Karpas-422 (cell line): ENCODE results near the gene BRD2. TPM values are rescaled to one million over a fixed set of nuclear protein-coding genes. Genes with fewer than 3 reads are reported as not detected.
A peak's percentile ranks its signal among the peaks of the same experiment; 100 is the strongest.

ENCODE experiments used
- DNase-seq: peaks from one replicate; pipeline ENCODE4 v3.0.0-alpha.2; 2015
- H2AFZ ChIP-seq: fragments of 200-600 bp; sonication (generic); 2 replicates; pipeline ENCODE4 v1.6.1; 2014; ENCODE audit warnings: antibody characterized with exemption, low read length, mixed read lengths
- H3K27ac ChIP-seq: fragments of 200-600 bp; sonication (generic); 2 replicates; pipeline ENCODE4 v1.5.1; 2014; ENCODE audit warnings: mild to moderate bottlenecking, low read length, moderate library complexity
- H3K27me3 ChIP-seq: fragments of 200-600 bp; sonication (generic); 2 replicates; pipeline ENCODE4 v1.6.1; 2014; ENCODE audit warnings: low read length, mixed read lengths
- H3K36me3 ChIP-seq: fragments of 200-600 bp; sonication (generic); 2 replicates; pipeline ENCODE4 v1.6.1; 2014; ENCODE audit warnings: low read length, mixed read lengths; ENCODE audit not compliant: insufficient read depth
- H3K4me1 ChIP-seq: fragments of 200-600 bp; sonication (generic); 2 replicates; pipeline ENCODE4 v1.6.1; 2014; ENCODE audit warnings: mild to moderate bottlenecking, low read length, mixed read lengths
- H3K4me2 ChIP-seq: fragments of 200-600 bp; sonication (generic); 2 replicates; pipeline ENCODE4 v1.6.1; 2014; ENCODE audit warnings: low read length, low read depth, mild to moderate bottlenecking; ENCODE audit not compliant: poor library complexity, severe bottlenecking
- H3K4me3 ChIP-seq: fragments of 200-600 bp; sonication (generic); 2 replicates; pipeline ENCODE4 v1.5.1; 2014; ENCODE audit warnings: mild to moderate bottlenecking, antibody characterized with exemption, low read length, mixed read lengths
- H3K79me2 ChIP-seq: fragments of 200-600 bp; sonication (generic); 2 replicates; pipeline ENCODE4 v1.6.1; 2014; ENCODE audit warnings: mild to moderate bottlenecking, low read length, mixed read lengths
- H3K9ac ChIP-seq: fragments of 200-600 bp; sonication (generic); 2 replicates; pipeline ENCODE4 v1.6.0; 2014; ENCODE audit warnings: low read length
- H3K9me2 ChIP-seq: fragments of 200-600 bp; sonication (generic), shearing (Covaris generic); replicated peaks from 2 replicates; pipeline ENCODE4 v1.6.0; 2014; ENCODE audit warnings: mild to moderate bottlenecking, low read length, moderate library complexity; ENCODE audit not compliant: insufficient read depth
- H3K9me3 ChIP-seq: fragments of 300-700, 200-600 bp; sonication (generic); 2 replicates; pipeline ENCODE4 v1.6.1; 2014; ENCODE audit warnings: low read length, mixed read lengths
- H4K20me1 ChIP-seq: fragments of 200-600 bp; sonication (generic); 2 replicates; pipeline ENCODE4 v1.6.1; 2014; ENCODE audit warnings: mild to moderate bottlenecking, antibody characterized with exemption, low read length, low read depth; ENCODE audit not compliant: insufficient read depth
- total RNA-seq: library from RNA; depleted of rRNA; stranded (reverse); fragments of >200 nt; shearing (Covaris generic); gene quantifications from 2 replicates; pipeline ENCODE4 v1.2.3, GENCODE V29; 2014; ENCODE audit warnings: low replicate concordance; rRNA removed

BRD2 gene
- total RNA-seq = 201 and 221 TPM in 2 replicates

DNA sequence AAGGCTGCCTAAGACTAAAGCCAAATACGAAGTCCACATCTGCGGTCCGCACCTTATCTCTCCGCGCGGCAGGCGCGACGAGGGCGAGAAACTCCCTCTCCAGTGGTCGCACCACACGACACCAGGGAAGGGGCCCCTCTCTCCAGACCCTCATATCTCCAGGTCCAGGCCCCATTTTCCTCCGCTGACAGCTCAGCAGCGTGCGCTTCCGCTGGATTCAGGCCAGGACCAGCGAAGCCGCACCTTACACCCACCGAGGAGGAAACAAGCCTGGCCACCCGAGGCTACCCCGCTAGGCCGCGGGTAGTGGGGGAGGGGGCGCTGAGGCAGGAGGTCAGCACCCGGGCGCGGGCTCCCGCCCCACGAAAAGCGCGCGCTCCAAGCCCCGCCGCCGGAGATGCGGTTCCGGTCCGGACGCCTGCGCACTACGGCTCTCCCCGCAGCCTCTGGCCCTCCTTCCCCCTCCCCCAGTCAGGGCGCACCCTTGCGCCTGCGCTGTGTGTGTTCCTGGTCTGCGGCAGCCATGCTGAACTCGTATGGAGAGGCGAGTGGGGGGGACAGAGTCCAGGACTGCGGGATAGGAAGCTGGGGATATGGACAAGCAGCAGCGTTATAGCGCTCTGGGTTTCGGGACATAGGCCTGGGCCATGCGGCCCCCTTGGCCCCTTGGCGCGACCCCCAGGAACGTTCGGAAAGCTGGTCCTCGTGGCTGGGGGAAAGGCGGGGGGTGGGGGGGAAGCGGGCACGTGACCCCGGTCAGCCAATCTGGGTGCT is at the start of gene BRD2:
BRD2 (plus strand) TSS at position 502 of the 774 bp plus-strand sequence. CDS start 4,305 bp downstream, outside the sequence.
- Histone ChIP-seq H3K27ac (peak within 1 kb of the TSS; percentile 100), H4K20me1 (peaks cover 12% of the 10 kb centered on the region), H3K9me3 (no peaks in the 10 kb centered on the region), H2AFZ (no peak within 1 kb of the TSS), H3K4me3 (peak within 1 kb of the TSS; percentile 89), H3K9me2 (no peaks in the 10 kb centered on the region), H3K9ac (peak within 1 kb of the TSS; percentile 99), H3K27me3 (no peaks in the 10 kb centered on the region), H3K4me2 (peak within 1 kb of the TSS; percentile 97), H3K79me2 (peaks cover 41% of the 10 kb centered on the region), H3K36me3 (peaks cover 16% of the 10 kb centered on the region), H3K4me1 (peaks cover 54% of the 10 kb centered on the region)
- peak; percentile 99 for DNase-seq

DNA sequence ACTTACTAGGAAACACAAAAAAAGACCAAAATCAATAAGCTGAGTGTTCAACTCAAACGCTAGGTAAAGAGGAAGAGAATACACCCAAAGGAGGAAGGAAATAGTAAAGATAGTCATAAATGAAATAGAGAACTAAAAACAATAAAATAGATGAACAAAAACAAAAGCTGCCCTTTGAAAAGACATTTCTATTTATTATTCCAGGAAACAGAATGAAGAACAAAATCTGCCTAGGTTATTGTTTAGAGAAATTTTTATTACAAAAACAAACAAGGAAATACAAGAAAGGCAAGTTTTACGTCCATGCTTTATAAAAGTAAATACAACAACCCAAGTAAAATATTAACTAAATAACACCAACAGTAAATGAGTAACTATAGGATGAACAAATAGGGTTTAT is 47.7 kb upstream of the BRD2 start:
- Histone ChIP-seq H3K27ac (no peak overlapping the region), H3K36me3 (no peaks in the 10 kb centered on the region), H3K9me2 (no peaks in the 10 kb centered on the region), H3K9me3 (no peaks in the 10 kb centered on the region), H3K4me2 (no peak overlapping the region), H3K4me3 (no peak overlapping the region), H3K79me2 (no peaks in the 10 kb centered on the region), H2AFZ (no peak overlapping the region), H4K20me1 (no peaks in the 10 kb centered on the region), H3K9ac (no peak overlapping the region), H3K27me3 (no peaks in the 10 kb centered on the region), H3K4me1 (no peaks in the 10 kb centered on the region; the same call in 1 of the 2 replicates)
- DNase-seq = no peak

DNA sequence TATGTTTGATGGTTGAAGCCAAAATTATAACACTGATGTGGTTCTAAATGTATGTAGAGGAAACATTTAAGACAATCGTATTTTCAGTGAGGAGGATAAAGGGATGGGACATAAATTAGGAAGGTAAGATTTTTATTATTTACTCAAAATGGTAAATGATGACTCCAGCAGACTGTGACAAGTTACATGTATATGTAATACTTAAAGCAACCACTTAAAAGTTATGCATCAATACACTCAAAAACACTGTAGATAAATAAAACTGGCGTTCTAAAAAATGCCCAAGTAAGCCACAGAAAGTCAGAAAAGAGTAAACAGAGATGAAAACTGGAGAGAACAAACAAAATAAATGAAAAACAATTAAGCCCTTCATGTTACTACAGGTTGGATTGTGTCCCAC is 46.3 kb upstream of the BRD2 start:
- Histone ChIP-seq H4K20me1 (no peaks in the 10 kb centered on the region), H3K27ac (no peak overlapping the region), H3K36me3 (no peaks in the 10 kb centered on the region), H3K9me2 (no peaks in the 10 kb centered on the region), H3K79me2 (no peaks in the 10 kb centered on the region), H3K9ac (no peak overlapping the region), H3K4me2 (no peak overlapping the region), H3K27me3 (no peaks in the 10 kb centered on the region), H3K4me3 (no peak overlapping the region), H3K9me3 (no peaks in the 10 kb centered on the region), H3K4me1 (no peaks in the 10 kb centered on the region; the same call in 1 of the 2 replicates), H2AFZ (no peak overlapping the region)
- DNase-seq = no peak

DNA sequence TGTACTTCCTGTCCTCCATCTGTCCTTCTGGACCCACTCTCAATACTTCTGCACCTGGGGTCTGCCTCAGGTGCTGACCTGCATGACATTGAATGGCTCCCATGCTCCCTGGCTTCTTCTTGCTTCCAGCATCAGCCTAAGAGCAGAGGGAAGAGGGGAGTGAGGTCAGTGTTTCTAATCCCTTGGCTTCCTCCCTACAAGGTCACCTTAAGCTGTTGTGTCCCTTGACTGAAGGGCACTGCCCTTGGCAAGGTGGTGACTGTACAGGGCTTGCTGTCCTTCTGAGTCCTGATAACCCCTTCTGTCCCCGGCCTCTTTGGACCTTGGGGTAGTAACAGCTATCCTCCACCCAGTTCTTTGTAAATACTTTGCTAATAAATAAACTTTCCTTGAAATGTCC is 37.2 kb upstream of the BRD2 start:
- H3K36me3 ChIP-seq = no peaks in the 10 kb centered on the region
- H3K79me2 ChIP-seq = no peaks in the 10 kb centered on the region
- H3K27ac ChIP-seq = no peak overlapping the region
- H3K9ac ChIP-seq = no peak overlapping the region
- H2AFZ ChIP-seq = no peak overlapping the region
- no peaks in the 10 kb centered on the region for H4K20me1 ChIP-seq
- DNase-seq = no peak
- H3K9me3 ChIP-seq = no peaks in the 10 kb centered on the region
- H3K27me3 ChIP-seq = no peaks in the 10 kb centered on the region
- H3K9me2 ChIP-seq = no peaks in the 10 kb centered on the region
- H3K4me1 ChIP-seq = no peaks in the 10 kb centered on the region
- no peak overlapping the region for H3K4me2 ChIP-seq
- no peak overlapping the region for H3K4me3 ChIP-seq

DNA sequence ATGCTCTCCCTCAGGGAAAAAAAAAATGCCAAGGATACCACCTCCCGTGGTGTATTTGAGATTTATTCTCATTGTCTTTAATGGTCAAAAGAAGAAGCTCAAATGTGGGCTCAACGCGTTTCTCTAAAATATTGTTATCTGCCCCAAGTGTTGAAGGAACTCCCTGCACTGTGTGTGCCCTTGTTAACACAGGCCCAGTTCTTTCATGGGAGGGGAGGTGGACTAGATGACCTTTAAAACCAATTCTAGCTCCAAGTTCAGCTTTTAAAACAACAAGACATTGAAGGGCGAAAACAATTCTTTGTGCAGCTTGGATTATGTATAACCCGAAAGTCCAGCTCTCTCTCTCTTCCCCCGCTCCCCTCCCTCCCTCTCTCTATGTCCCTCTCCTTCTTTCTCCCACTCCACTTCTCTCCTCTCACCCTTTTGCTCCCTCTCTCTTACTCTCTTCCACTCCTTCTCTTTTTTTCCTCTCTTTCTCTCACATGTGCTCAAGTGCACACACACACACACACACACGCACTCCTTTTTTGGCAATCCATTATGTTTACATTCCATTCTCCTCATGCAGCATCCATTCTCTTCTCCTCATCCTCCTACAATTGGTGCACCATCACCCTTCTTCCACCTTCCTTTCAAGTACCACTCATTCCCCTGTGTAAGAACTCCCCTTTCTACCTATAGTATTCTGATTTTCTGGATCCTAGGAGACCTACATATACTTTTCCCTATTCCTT is 36.1 kb upstream of the BRD2 start:
- Histone ChIP-seq H3K4me3 (no peak overlapping the region), H3K27me3 (no peaks in the 10 kb centered on the region), H3K4me2 (no peak overlapping the region), H3K36me3 (no peaks in the 10 kb centered on the region), H3K9me3 (no peaks in the 10 kb centered on the region), H3K9me2 (no peaks in the 10 kb centered on the region), H3K27ac (no peak overlapping the region), H2AFZ (no peak overlapping the region), H3K79me2 (no peaks in the 10 kb centered on the region), H3K9ac (no peak overlapping the region), H3K4me1 (no peaks in the 10 kb centered on the region), H4K20me1 (no peaks in the 10 kb centered on the region)
- no peak for DNase-seq

DNA sequence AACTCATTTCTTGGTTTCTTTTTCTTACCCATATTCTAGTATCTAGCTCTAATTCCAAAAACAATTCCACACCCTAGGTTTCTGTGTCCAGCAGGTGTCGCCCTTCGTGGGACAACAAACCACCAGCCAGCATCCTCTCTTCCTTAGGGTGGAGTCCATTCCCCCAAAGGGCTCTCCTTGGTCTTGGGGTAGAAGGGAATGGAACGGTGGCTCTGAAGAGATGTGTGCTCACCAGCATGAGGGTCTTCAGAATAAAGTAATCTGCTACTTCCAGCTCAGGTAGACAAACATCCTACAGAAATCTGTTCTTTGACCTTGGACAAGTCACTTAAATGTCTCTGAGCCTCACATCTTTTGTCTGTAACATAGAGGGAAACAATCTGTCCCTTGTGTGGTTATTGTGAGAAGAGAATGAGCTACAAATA is 34.7 kb upstream of the BRD2 start:
- Histone ChIP-seq H3K27ac (no peak overlapping the region), H3K4me2 (no peak overlapping the region), H4K20me1 (no peaks in the 10 kb centered on the region), H3K4me3 (no peak overlapping the region), H3K36me3 (peaks cover 13% of the 10 kb centered on the region), H3K27me3 (no peaks in the 10 kb centered on the region), H3K4me1 (peaks cover 3% of the 10 kb centered on the region), H3K9me3 (no peaks in the 10 kb centered on the region), H3K9ac (no peak overlapping the region), H2AFZ (no peak overlapping the region), H3K79me2 (no peaks in the 10 kb centered on the region), H3K9me2 (no peaks in the 10 kb centered on the region)
- DNase-seq = peak; percentile 89

DNA sequence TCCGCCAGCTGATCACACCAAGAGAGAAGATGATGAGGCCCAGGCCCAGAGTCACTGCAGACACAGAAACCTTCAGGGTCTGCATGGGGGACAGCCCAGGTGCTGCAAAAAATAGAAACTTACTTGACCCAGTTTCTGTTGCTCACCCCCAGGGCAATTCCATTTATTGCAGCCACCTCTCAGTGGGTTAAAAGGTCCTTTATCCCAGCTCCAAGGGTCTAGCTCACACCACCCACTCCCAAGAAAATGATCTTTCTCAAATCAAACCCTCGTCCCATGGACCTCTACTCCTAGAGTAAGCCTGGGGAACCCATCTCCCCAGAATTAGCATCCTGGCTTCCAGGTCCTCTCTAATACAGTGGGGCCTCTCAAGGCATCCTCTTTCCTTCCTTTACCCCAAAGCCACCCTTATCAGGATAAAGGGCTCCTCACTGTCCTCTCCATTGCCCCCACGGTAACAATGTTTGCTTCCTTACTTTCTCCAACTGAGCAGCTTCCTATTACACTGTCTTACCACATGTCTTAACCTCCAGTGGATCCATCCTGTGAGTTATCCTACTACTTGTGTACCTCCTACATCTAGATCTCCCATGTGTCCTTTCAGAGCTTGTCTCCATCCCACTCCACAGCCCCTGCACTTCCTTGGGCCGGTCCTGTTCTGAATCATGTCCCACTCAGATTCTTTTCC is 32.7 kb upstream of the BRD2 start:
- no peaks in the 10 kb centered on the region for H4K20me1 ChIP-seq
- H3K79me2 ChIP-seq = peaks cover 15% of the 10 kb centered on the region
- H3K4me3 ChIP-seq = no peak overlapping the region
- H2AFZ ChIP-seq = no peak overlapping the region
- no peaks in the 10 kb centered on the region for H3K9me2 ChIP-seq
- no peak overlapping the region for H3K27ac ChIP-seq
- H3K36me3 ChIP-seq = peaks cover 14% of the 10 kb centered on the region
- no peaks in the 10 kb centered on the region for H3K27me3 ChIP-seq
- peaks cover 19% of the 10 kb centered on the region for H3K4me1 ChIP-seq
- DNase-seq = no peak
- H3K9ac ChIP-seq = no peak overlapping the region
- H3K4me2 ChIP-seq = no peak overlapping the region
- no peaks in the 10 kb centered on the region for H3K9me3 ChIP-seq
